Measurements from ENCODE around the gene TMEFF1. TPM values are rescaled to one million over a fixed set of nuclear protein-coding genes. Genes with fewer than 3 reads are reported as not detected.
"Not testable (repeated sequence)": the region's sequence is repeated elsewhere in the genome, so short reads cannot be mapped to it uniquely, and the experiment has no call there.

The TMEFF1 gene, protein sequence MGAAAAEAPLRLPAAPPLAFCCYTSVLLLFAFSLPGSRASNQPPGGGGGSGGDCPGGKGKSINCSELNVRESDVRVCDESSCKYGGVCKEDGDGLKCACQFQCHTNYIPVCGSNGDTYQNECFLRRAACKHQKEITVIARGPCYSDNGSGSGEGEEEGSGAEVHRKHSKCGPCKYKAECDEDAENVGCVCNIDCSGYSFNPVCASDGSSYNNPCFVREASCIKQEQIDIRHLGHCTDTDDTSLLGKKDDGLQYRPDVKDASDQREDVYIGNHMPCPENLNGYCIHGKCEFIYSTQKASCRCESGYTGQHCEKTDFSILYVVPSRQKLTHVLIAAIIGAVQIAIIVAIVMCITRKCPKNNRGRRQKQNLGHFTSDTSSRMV
- polyA plus RNA-seq: under 1 TPM in 1 of 3 donors, not detected in 2; 0.03 TPM

DNA sequence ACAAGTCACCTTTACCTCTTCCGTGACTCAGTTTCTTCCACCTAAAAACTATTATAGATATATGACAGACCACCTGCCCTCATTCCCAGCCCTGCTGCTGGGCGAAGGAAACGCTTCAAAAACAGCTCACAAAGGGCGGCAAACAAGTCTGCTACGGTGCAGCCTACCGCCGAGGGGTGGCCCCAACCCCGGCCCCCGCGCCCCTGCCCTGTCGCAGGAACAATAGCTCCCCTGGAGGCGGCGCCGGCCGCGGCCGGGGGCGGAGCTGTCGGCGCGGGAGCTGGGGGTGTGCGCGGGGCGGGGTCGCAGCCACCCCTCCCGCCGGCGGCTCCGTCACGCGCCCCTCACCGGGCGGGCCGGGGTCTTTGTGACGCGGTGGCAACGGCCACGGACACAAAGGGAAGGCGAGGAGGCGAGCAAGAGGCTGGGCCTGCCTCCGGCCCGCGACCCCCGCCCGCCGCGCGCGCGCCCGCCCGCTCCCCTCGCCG lies at the start of gene TMEFF1:
Gene TMEFF1, plus strand, starts transcription at position 362 of the 488 bp plus-strand sequence. CDS start 396 bp downstream, outside the sequence.
- 2 to 4% (median 3%) methylated on average over 22 to 54 of the region's 54 CpGs for WGBS, 3 donors
- no peak within 1 kb of the TSS for H3K27ac ChIP-seq (ENCODE audit: low read depth, low read length)

DNA sequence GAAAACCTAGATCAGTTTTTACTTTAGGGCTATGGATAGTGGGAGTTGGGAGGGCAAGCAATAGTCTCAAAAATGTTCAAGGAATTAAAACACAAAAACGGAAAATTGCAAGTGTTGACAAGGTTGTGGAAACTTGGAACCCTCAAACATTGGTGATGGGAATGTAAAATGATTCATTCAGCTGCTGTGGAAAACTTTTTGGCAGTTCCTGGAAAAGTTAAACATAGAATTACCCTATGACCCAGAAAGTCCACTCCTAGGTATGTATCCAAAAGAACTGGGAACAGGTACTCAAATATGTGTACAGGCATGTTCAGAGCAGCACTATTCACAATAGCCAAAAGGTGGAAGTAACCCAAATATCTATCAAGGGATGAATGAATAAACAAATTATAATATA lies 47.2 kb upstream of the TMEFF1 start:
- no peak overlapping the region for H3K27ac ChIP-seq (ENCODE audit: low read depth, low read length)
- WGBS, 3 donors: 26 to 51% (median 39%) methylated on average over 1 of the region's 1 CpG

DNA sequence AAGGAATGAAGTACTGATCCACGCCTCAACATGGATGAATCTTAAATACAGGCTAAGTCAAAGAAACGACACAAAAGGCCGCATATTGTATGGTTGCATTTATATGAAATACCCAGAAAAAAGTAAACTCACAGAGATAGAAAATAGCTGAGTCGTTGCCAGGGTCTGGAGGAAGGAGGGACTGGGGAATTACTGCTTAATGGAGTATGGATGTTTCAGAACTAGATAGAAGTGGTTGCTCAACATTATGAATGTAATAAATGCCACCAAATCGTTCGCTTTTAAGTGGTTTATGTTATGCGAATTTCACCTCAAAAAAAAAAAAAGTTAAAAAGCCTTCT lies 46.8 kb upstream of the TMEFF1 start:
- no peak overlapping the region for H3K27ac ChIP-seq (ENCODE audit: low read depth, low read length)
- 29 to 35% (median 30%) methylated on average over 7 of the region's 7 CpGs for WGBS, 3 donors

DNA sequence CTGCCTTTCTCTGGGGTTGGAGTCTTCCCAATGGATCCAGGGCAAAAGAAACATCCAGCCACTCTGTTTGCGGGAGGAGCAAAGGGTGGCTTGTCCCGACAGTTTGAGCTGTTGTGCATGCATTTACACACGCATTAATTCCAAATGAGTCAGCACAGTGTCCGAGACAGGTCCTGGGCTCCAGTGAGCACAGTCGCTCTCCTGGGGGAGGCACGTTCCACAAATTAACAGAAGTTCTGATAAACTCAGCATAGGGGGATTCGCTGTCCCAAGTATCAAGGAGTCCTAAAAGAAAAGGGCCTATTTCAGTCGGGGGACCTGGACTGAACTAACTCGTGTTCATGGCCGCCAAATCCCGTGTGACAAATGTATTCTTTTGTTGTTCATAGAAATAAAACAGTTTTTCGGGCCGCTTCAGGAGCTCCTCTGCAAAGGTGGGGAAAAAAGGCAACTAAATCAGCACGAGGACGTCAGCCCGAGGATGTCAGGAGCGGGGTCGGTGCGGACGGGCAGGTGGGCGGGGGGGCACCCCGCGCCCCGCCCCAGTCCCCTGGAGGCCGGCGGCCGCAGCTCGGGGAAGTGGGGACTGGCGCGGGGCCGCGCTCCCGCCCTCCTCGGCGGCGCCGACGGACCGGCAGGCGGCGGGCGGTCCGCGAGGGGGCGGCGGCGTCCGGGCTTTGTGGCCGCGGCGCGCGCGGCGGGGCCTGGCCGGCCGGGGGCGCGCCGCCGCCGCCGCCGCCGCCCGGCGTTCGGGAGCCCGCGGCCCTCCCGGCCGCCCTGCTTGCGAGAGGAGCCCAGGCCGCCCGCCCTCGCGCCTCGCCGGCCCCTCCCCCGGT lies 46.2 kb upstream of the TMEFF1 start, which contains the start of gene MSANTD3:
Gene MSANTD3, plus strand, starts transcription at position 614 of the 836 bp plus-strand sequence. CDS start 14,796 bp downstream, outside the sequence.
- WGBS, 3 donors: 0 to 1% (median 0%) methylated on average over 45 to 76 of the region's 80 CpGs
- H3K27ac ChIP-seq (ENCODE audit: low read depth, low read length): no peak within 1 kb of the TSS

DNA sequence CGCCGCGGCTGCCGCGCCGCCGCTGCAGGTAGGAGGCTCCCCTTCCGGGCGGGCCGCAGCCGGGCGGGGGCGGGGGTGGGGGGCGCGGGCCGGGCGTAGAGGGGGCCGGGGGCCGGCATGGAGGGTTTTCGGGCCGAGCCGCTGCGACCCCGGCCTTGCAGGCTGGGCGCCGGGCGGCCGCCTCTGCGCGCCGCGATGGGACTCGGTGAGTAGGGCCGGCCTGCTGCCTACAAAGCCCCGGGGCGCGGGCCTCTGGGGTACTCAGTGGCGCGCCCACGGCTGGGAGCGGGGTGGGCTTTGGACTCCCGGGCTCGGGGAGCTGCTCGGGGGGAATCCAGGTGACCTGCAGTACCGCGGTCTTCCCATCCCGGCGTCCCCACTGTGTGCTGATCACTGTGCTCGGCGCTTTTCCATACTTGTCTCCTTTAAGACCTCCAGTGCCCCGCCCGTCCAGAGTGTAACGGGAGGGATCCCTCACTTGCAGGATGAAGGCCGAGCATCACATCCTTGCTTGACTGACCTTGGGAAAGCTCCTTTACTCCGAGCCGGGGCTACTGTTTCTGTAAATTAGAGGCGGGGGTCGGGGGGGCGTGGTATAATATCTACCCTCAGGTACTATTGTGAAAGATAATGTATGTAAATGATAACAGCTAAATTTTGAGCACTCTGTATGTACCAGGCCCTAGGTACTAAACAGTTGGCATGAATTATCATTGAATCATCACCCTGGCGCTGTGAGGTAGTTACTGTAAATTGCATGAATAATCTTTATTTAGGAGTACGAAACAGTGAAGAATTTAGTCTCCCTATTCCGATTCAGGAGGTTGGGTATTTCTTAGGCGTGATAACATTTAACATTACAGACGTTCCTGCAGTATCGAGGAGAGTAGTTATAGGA lies 45.3 kb upstream of the TMEFF1 start:
- H3K27ac ChIP-seq (ENCODE audit: low read depth, low read length): no peak overlapping the region
- 7 to 9% (median 8%) methylated on average over 37 to 53 of the region's 65 CpGs for WGBS, 3 donors

DNA sequence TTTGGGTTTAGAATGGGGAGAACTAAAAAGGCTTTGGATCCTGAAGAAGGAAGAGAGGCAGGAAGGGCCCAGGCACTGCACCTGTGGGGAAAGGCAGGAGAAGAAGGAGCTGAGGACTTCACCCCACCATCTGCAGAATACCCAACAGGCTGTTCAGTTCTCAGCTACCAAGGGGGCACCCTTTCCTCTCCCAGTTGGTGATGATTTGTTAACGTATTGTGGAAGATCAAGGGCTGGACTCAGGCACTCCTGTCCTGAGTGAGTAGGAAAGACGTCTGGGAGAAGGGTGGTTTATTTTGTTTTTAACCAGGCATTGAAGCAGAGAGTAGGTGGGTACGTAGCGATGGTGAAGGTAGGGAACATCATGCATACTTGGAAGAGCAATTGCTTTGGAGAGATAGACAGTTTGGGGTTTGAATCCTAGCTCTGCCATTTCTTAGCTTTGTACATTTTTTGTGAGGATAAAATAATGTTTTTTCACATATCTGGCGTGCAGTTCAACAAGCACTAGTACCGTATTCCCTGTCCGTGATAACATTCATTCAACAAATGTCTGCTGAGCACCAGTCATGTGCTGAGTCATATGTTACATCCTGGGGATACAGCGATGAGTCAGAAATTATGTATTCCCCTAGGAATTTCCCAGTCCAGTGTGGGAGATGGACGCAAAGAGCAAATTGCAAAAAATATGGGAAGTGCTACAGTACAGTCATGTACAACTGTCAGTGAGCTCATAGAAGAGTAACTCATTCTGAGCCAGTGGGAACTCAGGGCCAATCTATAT lies 43.9 kb upstream of the TMEFF1 start:
- H3K27ac ChIP-seq (ENCODE audit: low read depth, low read length): no peak overlapping the region
- WGBS, 3 donors: 57 to 71% (median 61%) methylated on average over 9 of the region's 9 CpGs

DNA sequence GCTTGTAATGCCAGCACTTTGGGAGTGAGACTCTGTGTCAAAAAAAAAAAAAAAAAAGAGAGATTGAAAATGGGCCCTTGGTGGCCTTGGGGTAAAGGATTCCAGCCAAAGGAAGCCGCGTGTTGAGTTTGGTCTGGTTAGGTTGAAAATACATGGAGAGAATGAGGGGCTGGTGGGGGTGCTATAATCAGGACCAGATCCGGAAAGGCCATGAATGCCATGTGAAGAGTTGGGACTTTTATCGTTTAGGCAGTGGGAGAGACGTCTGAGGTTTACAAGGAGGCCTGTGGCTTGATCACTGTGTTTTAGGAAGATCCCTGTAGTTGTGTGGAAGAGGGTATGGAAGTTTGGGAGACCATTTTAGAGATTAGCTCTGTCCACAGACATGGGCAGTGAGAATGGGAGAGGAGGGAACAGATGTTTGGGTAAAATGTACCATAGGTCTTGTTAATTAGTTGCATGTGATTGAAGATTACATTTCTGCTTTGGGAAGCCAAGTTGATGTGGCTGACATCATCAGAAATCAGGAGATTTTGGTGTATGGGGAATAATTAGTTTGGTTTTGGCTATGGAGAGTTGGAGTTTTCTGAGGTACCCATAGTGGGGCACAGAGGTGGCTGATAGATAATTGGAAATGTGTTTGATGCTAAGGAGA lies 42.5 kb upstream of the TMEFF1 start:
- 91 to 96% (median 94%) methylated on average over 5 of the region's 5 CpGs for WGBS, 3 donors
- H3K27ac ChIP-seq (ENCODE audit: low read depth, low read length): no peak overlapping the region

DNA sequence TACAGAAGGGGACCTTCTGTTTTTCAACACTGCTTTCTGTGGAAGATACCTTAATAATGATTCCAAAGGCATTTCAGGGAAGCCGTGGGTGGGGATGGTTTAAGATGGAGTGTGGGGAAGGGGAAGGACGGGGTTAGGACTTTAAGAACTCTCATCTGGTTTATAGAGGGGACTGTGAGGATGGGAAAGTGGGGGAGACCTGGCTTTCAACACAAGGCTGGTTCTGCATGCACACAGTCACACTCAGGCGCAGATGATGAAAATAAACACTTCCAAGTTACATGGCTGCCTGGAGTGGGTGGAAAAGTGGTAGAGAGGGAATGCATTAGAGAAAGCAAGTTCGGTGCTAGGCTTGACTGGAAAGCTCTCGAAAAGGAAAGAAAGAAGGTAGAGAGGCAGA lies 41.1 kb upstream of the TMEFF1 start:
- WGBS, 3 donors: 91 to 94% (median 93%) methylated on average over 5 of the region's 5 CpGs
- no peak overlapping the region for H3K27ac ChIP-seq (ENCODE audit: low read depth, low read length)

DNA sequence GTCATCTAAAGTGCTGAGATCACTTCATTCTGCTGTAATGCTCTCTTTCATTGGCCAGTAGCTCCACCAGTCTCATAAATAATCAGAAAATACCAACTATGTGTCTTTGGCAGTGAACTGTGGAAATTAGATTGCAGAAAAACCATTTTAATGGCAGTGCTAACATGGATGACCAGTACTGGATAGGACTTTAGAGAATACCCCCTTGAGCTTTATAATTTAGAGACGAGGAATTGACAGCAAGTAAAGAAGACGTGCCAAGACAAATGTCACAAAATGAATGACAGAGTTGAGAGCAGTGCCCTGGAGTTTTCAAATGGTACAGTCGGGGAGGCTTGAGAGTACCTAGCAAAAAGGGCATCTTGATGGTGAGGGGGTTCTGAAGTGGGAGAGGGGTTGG lies 40.2 kb upstream of the TMEFF1 start:
- H3K27ac ChIP-seq (ENCODE audit: low read depth, low read length): no peak overlapping the region
- 93 to 99% (median 95%) methylated on average over 3 of the region's 3 CpGs for WGBS, 3 donors

DNA sequence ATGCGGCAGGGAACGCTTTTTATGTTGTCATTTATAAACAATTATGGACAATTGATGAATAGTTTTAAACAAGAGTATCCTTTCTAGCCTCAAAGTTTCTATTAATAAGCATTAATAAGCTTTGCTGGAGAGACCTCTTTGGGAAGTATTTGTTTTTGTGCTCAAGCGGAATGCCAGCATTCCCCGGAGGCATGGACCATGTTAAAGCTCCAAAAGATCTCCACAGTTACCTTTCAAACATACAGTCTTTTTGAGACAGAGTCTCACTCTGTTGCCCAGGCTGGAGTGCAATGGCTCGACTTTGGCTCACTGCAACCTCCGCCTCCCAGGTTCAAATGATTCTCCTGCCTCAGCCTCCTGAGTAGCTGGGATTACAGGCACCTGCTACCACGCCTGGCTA lies 36.4 kb upstream of the TMEFF1 start:
- 92 to 95% (median 94%) methylated on average over 7 of the region's 7 CpGs for WGBS, 3 donors
- no peak overlapping the region for H3K27ac ChIP-seq (ENCODE audit: low read depth, low read length)

DNA sequence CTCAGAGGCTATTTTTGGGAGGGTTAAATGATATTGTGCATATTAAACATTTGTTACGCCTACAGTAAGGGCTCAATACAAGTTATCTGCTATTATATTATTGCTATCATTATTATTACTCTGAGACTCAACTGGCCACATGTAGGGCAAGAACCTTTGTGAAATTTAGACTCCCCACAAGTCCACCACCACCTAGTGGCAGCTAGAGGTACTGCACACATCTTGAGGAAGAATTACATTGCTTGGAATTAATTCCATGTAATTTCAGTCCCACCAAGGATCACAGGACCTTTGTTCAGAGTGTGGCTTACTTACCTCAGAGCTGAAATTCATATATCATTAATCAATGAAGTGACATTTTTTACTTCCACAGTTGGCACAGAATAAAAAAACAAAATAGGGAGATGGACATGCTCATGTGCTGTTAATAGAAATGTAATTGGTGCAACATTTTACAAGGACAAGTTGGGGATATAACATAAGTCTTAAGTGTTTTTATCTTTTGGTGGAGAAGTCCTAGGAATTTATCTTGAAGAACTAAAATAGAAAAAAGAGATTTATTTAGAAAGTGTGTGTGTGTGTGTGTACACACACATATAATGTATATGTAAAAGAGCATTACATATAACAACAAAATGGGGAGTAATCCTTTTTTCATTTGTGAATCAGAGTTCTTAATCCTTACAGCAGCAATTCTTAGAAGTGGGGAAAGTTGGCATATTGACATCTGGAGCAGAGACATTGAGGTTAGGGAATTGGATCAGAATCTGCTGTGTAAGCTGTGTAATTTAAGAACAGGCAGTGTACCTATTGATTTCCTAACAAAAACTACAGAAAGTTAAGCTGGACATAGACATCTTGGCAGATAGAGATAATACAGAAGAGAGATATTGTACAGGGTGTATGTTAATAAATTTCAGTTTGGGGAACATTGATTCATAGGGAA lies 34.8 kb upstream of the TMEFF1 start:
- no peak overlapping the region for H3K27ac ChIP-seq (ENCODE audit: low read depth, low read length)
- whole genome bisulfite sequencing, 3 donors: 85 to 97% (median 85%) methylated on average over 1 of the region's 1 CpG

DNA sequence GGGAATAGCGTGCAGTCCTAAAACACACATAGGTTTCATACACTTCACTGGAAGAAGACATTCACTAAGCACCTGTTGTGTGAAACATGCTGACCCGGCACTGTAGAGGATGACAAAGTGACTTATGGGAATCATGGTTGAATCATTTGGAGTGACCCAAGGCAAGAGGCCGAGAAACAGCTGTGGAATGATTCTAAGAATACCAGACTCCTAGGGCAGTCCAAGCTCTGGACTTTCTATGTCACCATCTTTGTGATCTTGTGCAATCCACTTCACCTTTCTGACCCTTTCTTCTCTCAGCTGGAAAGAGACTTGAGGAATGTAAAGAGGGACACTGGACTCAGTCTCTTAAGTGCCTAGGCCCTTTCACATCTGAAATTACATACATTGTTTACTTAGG lies 32.9 kb upstream of the TMEFF1 start:
- no peak overlapping the region for H3K27ac ChIP-seq (ENCODE audit: low read depth, low read length)
- WGBS, 3 donors: 82 to 91% (median 84%) methylated on average over 3 of the region's 3 CpGs

DNA sequence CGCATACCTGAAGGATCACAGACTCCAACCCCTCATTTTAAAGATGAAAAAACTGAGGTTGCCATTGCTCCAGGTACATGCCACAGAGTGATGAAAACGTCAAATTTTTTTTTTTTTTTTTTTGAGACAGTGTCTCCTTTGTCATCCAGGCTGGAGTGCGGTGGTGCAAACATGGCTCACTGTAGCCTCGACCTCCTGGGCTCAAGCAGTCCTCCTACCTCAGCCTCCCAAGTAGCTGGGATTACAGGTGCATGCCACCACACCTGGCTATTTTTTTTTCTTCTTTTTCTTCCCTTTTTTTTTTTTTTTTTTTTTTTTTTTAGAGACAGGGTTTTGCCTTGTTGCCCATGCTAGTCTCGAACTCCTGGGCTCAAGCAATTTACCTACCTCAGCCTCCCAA lies 32.5 kb upstream of the TMEFF1 start:
- 93 to 95% (median 95%) methylated on average over 5 of the region's 5 CpGs for WGBS, 3 donors
- not testable (repeated sequence) for H3K27ac ChIP-seq (ENCODE audit: low read depth, low read length)

DNA sequence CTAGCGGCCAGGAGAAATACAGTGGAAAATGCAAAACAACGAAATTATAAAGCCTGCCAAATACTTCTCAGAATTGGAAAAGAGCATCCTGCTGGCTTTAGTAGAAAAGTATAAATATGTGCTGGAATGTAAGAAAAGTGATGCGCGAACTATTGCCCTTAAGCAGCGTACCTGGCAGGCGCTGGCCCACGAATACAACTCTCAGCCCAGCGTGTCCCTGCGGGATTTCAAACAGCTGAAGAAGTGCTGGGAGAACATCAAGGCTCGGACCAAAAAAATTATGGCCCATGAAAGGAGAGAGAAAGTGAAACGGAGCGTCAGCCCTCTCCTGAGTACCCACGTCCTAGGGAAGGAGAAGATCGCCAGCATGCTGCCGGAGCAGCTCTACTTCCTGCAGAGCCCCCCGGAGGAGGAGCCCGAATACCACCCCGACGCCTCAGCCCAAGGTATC lies 31.0 kb upstream of the TMEFF1 start:
- 63 to 74% (median 70%) methylated on average over 19 of the region's 19 CpGs for WGBS, 3 donors
- H3K27ac ChIP-seq (ENCODE audit: low read depth, low read length): no peak overlapping the region

DNA sequence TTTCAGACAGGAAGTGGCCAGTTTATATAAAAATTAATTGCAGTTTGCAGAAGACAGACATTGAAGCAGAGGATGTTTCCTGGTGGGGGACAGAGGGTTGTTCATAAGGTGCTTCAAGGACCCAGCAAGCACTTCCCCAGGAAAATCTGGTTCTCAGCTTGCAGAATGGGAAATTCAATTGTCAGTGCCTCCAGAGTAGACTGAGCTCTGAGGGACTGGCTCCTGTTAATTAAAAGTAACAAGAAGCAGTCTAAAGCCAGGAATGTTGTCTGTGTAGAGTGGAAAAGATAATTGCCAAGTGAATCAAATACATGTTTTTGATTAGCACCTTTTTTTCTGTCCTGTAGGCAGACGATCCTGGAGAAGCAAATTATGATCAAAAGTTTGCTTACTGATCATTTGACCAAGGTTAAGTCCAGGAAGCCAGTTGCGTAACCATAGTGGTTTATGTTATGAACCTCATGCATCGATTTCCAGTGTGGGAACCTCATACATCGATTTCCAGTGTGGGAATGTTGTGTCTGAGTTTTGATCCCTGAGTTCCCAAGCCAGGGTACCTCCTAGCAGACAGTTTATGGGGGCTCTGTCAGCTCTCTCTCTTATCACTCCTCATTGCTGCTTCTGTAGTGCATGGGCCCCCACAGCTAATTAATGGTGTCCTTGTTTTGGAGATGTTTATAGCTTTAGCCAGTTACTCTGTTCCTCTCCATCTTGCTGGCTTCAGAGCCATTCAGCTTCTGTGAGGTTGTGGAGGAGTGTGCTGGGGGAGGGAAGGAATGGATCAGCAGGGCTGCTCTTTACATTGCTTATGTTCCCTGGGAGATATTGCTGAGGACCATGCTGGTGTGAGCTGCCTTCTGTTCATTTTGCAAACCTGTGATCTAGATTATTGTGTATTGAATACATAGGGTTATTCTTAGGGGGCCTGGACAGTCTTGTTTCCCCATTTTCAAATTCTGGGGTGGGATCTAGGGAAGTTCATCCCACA lies 28.9 kb upstream of the TMEFF1 start:
- no peak overlapping the region for H3K27ac ChIP-seq (ENCODE audit: low read depth, low read length)
- 36 to 54% (median 52%) methylated on average over 4 of the region's 4 CpGs for WGBS, 3 donors
